LNCAP (cell line): Measurements from ENCODE around the gene PDE11A.

Experiments used
- TF ChIP-seq, protein P1 (sequence below): fragments of 450-650 bp; IDR thresholded peaks from 2 replicates; pipeline ENCODE4 v1.5.1; 2017; ENCODE audit warnings: mild to moderate bottlenecking

Gene PDE11A

GRCh38 chr2:177828557-177828956 lies 244.0 kb downstream of the PDE11A start:
- TF ChIP-seq, protein P1, sequence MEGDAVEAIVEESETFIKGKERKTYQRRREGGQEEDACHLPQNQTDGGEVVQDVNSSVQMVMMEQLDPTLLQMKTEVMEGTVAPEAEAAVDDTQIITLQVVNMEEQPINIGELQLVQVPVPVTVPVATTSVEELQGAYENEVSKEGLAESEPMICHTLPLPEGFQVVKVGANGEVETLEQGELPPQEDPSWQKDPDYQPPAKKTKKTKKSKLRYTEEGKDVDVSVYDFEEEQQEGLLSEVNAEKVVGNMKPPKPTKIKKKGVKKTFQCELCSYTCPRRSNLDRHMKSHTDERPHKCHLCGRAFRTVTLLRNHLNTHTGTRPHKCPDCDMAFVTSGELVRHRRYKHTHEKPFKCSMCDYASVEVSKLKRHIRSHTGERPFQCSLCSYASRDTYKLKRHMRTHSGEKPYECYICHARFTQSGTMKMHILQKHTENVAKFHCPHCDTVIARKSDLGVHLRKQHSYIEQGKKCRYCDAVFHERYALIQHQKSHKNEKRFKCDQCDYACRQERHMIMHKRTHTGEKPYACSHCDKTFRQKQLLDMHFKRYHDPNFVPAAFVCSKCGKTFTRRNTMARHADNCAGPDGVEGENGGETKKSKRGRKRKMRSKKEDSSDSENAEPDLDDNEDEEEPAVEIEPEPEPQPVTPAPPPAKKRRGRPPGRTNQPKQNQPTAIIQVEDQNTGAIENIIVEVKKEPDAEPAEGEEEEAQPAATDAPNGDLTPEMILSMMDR: no peak

DNA sequence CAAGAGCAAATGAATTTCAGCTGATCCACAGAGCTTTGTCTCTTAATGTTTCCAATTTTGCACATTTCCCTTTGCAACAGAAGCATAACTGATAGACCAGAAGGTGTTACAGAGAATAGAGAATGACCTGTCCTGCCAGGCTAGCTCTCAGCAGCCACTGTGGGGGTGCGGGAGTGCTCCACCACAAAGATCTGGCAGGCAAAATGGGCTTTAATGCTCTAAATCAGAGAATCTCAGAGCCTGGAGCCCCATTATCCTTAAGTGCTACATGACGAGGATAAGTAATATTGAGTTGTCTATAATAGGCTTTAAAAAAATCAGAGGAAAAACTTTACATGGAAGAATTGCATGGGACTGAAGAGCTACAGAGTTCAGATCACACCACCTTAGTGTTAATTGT lies 245.7 kb downstream of the PDE11A start:
- TF ChIP-seq, protein P1: no peak

DNA sequence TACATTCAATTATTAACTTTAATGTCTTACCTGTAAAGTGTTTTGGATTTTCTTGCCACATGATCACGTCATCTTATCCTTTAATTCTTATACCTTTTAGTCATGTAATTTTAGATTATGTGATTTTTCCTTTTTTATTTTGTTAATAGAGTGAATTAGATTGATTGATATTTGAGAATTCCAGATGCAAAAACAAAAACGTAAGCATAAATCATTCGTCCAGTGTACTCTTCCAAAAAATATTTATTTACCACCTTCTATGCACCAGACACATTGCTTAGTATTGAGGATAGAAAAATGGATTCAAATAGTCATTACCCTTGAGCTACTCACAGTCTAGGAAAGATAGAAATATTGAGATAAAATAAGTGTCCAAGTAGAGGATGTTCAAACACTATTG lies 249.6 kb downstream of the PDE11A start:
- TF ChIP-seq, protein P1: no peak

DNA sequence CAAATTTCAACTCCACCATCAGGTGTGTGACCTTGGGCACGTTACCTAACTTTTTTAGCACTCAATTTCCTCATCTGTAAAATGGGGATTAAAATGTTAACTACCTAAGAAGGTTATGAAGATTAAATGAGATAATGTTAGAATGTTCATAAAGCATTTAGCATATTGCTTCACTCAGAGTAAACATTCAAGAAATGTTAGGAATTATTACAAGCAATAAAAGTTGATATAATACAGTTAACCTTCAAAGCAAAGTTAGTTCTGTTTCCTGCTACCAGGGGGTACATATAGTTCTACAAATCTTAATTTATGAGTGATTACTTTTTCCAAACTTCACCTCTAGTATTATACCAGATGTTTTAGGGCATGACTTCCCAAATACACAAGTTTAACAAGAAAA lies 254.2 kb downstream of the PDE11A start:
- TF ChIP-seq, protein P1: no peak

DNA sequence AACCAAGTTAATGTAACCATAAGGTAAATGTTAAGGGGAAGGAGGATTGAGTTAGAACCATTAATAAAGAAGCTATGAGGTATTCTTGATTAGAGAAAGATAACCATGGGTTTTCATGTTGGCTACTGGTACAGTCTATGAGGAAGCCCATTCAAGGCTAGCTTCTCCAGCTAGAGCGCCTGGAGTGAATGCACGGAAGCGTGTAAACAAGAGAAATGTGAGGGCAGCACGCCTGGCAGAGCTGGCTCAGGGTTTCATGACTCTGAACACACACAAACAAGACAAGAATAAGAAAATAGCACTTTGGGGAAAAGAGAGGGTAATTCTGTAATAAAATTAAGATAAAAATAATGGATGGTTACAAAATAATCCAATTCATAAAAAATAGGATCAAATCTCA lies 255.3 kb downstream of the PDE11A start:
- TF ChIP-seq, protein P1: no peak

DNA sequence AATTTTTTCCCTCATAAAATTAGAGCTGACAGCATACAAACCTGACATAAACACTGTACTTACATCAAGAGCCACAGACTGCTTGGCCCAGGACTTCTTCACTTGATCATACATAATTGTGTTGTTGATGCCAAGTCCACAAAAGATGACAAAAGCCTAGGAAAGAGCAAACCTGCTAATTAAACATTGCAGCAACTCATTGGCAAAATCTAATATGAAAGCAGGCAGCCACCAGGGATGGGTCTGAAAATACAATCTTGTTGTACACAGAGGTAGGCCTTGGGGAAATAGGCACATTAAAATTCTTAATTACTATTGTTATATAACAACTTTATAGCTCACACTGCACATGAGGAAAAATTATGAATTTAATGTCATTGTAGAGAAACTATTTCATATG lies 255.8 kb downstream of the PDE11A start:
- TF ChIP-seq, protein P1: no peak

- TF ChIP-seq, protein P1: no peak
Observed at GRCh38 chr2:177812713-177813396, 259.7 kb downstream of the PDE11A start.

DNA sequence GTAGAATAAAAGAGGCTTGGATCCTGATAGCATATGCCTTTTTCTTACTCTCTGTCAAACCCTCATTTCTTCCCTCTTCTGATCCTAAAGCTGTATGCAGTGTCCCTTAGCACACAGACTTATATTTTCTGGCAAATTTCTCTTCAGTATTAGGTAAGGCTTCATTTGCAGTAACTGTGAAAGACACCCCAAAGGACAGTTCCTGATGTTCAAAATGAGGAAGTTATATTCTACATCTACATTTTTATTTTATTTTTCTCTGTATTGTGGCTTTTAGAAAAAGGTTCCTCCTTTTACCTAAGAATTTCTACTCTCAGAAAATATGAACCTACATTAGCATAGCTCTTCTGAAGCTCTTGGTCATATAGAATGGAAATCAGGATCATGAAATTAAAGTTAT lies 261.7 kb downstream of the PDE11A start:
- TF ChIP-seq, protein P1: no peak
